Mucosa of rectum (tissue), 2 donors: ENCODE data around the gene DYRK4.

Source experiments
- H3K27ac ChIP-seq, 2 donors: one replicate each; pipeline ENCODE4 v1.7.0; 2013; ENCODE audit warnings: inconsistent platforms in 2 of 2, low read depth in 2 of 2, low read length in 2 of 2
- H3K27me3 ChIP-seq, 2 donors: one replicate each; pipeline ENCODE4 v1.7.0; 2013; ENCODE audit warnings: low read length in 2 of 2; ENCODE audit not compliant: control insufficient read depth in 2 of 2, insufficient read depth in 2 of 2
- H3K36me3 ChIP-seq, 2 donors: one replicate each; pipeline ENCODE4 v1.7.0; 2013; ENCODE audit warnings: low read length in 2 of 2; ENCODE audit not compliant: control insufficient read depth in 2 of 2, insufficient read depth in 2 of 2
- H3K4me1 ChIP-seq, 2 donors: one replicate each; pipeline ENCODE4 v1.7.0; 2013; ENCODE audit warnings: low read length in 2 of 2, mild to moderate bottlenecking in 1 of 2; ENCODE audit not compliant: control insufficient read depth in 2 of 2, insufficient read depth in 2 of 2
- H3K4me3 ChIP-seq, 2 donors: one replicate each; pipeline ENCODE4 v1.7.0; 2013; ENCODE audit warnings: low read length in 2 of 2
- H3K9ac ChIP-seq, 2 donors: one replicate each; pipeline ENCODE4 v1.7.0; 2013; ENCODE audit warnings: low read length in 2 of 2, low read depth in 1 of 2, mild to moderate bottlenecking in 1 of 2
- H3K9me3 ChIP-seq, 2 donors: one replicate each; pipeline ENCODE4 v1.7.0; 2013; ENCODE audit warnings: low read length in 2 of 2; ENCODE audit not compliant: control insufficient read depth in 2 of 2
- donor health status: healthy.
- donor health status: Normal muscosa, but diverticular disease.

DYRK4 gene

GRCh38 chr12:4584281-4584680 lies 22.3 kb downstream of the DYRK4 start:
- Histone ChIP-seq H3K4me3 (no peak overlapping the region), H3K27ac (no peak overlapping the region), H3K9me3 (no peaks in the 10 kb centered on the region), H3K36me3 (no peaks in the 10 kb centered on the region), H3K27me3 (no peaks in the 10 kb centered on the region), H3K9ac (no peak overlapping the region), H3K4me1 (peaks cover 0 to 4% of the 10 kb centered on the region in 2 donors)

- H3K36me3 ChIP-seq = no peaks in the 10 kb centered on the region
- H3K9ac ChIP-seq = no peak overlapping the region
- H3K4me1 ChIP-seq = peaks cover 0 to under 1% of the 10 kb centered on the region in 2 donors
- no peaks in the 10 kb centered on the region for H3K9me3 ChIP-seq
- H3K27me3 ChIP-seq = no peaks in the 10 kb centered on the region
- H3K27ac ChIP-seq = no peak overlapping the region
- no peak overlapping the region for H3K4me3 ChIP-seq
Measured at GRCh38 chr12:4584896-4585295, 22.9 kb downstream of the DYRK4 start.

- Histone ChIP-seq H3K9me3 (no peaks in the 10 kb centered on the region), H3K27ac (no peak overlapping the region), H3K36me3 (no peaks in the 10 kb centered on the region), H3K9ac (no peak overlapping the region), H3K4me3 (no peak overlapping the region), H3K27me3 (no peaks in the 10 kb centered on the region), H3K4me1 (no peaks in the 10 kb centered on the region)
Measured at GRCh38 chr12:4586500-4586899, 24.5 kb downstream of the DYRK4 start.

- H3K9ac ChIP-seq = no peak overlapping the region
- no peaks in the 10 kb centered on the region for H3K27me3 ChIP-seq
- H3K9me3 ChIP-seq = no peaks in the 10 kb centered on the region
- peaks cover 0 to 2% of the 10 kb centered on the region in 2 donors for H3K36me3 ChIP-seq
- H3K4me1 ChIP-seq = no peaks in the 10 kb centered on the region
- no peak overlapping the region for H3K4me3 ChIP-seq
- H3K27ac ChIP-seq = no peak overlapping the region
Measured at GRCh38 chr12:4587108-4587507, 25.1 kb downstream of the DYRK4 start.

GRCh38 chr12:4588916-4589315 lies 26.9 kb downstream of the DYRK4 start:
- peaks cover 0 to 2% of the 10 kb centered on the region in 2 donors for H3K36me3 ChIP-seq
- H3K9ac ChIP-seq = no peak overlapping the region
- H3K27ac ChIP-seq = no peak overlapping the region
- no peaks in the 10 kb centered on the region for H3K4me1 ChIP-seq
- H3K27me3 ChIP-seq = no peaks in the 10 kb centered on the region
- H3K4me3 ChIP-seq = no peak overlapping the region
- H3K9me3 ChIP-seq = no peaks in the 10 kb centered on the region

GRCh38 chr12:4589941-4590340 lies 27.9 kb downstream of the DYRK4 start:
- H3K9ac ChIP-seq = no peak overlapping the region
- H3K9me3 ChIP-seq = no peaks in the 10 kb centered on the region
- peaks cover 0 to 2% of the 10 kb centered on the region in 2 donors for H3K36me3 ChIP-seq
- H3K27me3 ChIP-seq = no peaks in the 10 kb centered on the region
- H3K4me3 ChIP-seq = no peak overlapping the region
- no peaks in the 10 kb centered on the region for H3K4me1 ChIP-seq
- no peak overlapping the region for H3K27ac ChIP-seq

- no peaks in the 10 kb centered on the region for H3K27me3 ChIP-seq
- H3K9ac ChIP-seq = no peak overlapping the region
- no peak overlapping the region for H3K4me3 ChIP-seq
- H3K27ac ChIP-seq = no peak overlapping the region
- H3K36me3 ChIP-seq = peaks cover 0 to 2% of the 10 kb centered on the region in 2 donors
- no peaks in the 10 kb centered on the region for H3K9me3 ChIP-seq
- H3K4me1 ChIP-seq = no peaks in the 10 kb centered on the region
Measured at GRCh38 chr12:4591180-4591687, 29.2 kb downstream of the DYRK4 start.

GRCh38 chr12:4595881-4596280 lies 33.9 kb downstream of the DYRK4 start:
- Histone ChIP-seq H3K36me3 (peaks cover 0 to 2% of the 10 kb centered on the region in 2 donors), H3K4me1 (no peaks in the 10 kb centered on the region), H3K27ac (no peak overlapping the region), H3K9ac (no peak overlapping the region), H3K9me3 (no peaks in the 10 kb centered on the region), H3K4me3 (no peak overlapping the region), H3K27me3 (no peaks in the 10 kb centered on the region)

- H3K9ac ChIP-seq = no peak overlapping the region
- H3K27ac ChIP-seq = no peak overlapping the region
- H3K4me1 ChIP-seq = peaks cover 0 to 3% of the 10 kb centered on the region in 2 donors
- H3K9me3 ChIP-seq = no peaks in the 10 kb centered on the region
- no peaks in the 10 kb centered on the region for H3K36me3 ChIP-seq
- no peaks in the 10 kb centered on the region for H3K27me3 ChIP-seq
- no peak overlapping the region for H3K4me3 ChIP-seq
Measured at GRCh38 chr12:4603421-4603820, 41.4 kb downstream of the DYRK4 start.

GRCh38 chr12:4603946-4604345 lies 41.9 kb downstream of the DYRK4 start:
- H3K27ac ChIP-seq = no peak overlapping the region
- no peaks in the 10 kb centered on the region for H3K9me3 ChIP-seq
- H3K4me1 ChIP-seq = peaks cover 0 to 3% of the 10 kb centered on the region in 2 donors
- no peaks in the 10 kb centered on the region for H3K36me3 ChIP-seq
- H3K27me3 ChIP-seq = no peaks in the 10 kb centered on the region
- H3K4me3 ChIP-seq = no peak overlapping the region
- H3K9ac ChIP-seq = no peak overlapping the region
